Activated CD4-positive, CD25-positive, alpha-beta regulatory T cell treated with anti-CD3 and anti-CD28 coated beads, Interleukin-2, amount 50 U/mL, for 72 hours (primary cell): Measurements from ENCODE around the gene BSPRY.
"Not testable (repeated sequence)": the region's sequence is repeated elsewhere in the genome, so short reads cannot be mapped to it uniquely, and the experiment has no call there.

Experiments used
- DNase-seq: peaks from one replicate; pipeline ENCODE4 v3.0.0; 2021

The BSPRY gene

GRCh38 chr9:113341712-113342410 is 7.5 kb upstream of the BSPRY start:
- no peak for DNase-seq

- no peak for DNase-seq
Measured at GRCh38 chr9:113343732-113344231, 5.6 kb upstream of the BSPRY start.

GRCh38 chr9:113345190-113345589 is 4.2 kb upstream of the BSPRY start:
- DNase-seq = no peak

GRCh38 chr9:113345671-113346070 is 3.7 kb upstream of the BSPRY start:
- DNase-seq = no peak

- no peak for DNase-seq
Measured at GRCh38 chr9:113348437-113348836, 904 bp upstream of the BSPRY start.

GRCh38 chr9:113349066-113349444 is 286 bp upstream of the BSPRY start:
- no peak for DNase-seq

- no peak for DNase-seq
Measured at GRCh38 chr9:113350107-113350661, 843 bp downstream of the BSPRY start.

- DNase-seq = no peak
Measured at GRCh38 chr9:113350937-113351336, 1.6 kb downstream of the BSPRY start.

GRCh38 chr9:113352006-113352405 is 2.7 kb downstream of the BSPRY start:
- no peak for DNase-seq

- DNase-seq = no peak
Measured at GRCh38 chr9:113352411-113352810, 3.1 kb downstream of the BSPRY start.

GRCh38 chr9:113355040-113355596 is 5.8 kb downstream of the BSPRY start:
- no peak for DNase-seq

GRCh38 chr9:113356686-113357292 is 7.4 kb downstream of the BSPRY start:
- no peak for DNase-seq

- no peak for DNase-seq
Measured at GRCh38 chr9:113359385-113359784, 10.0 kb downstream of the BSPRY start.

GRCh38 chr9:113360242-113360842 is 11.0 kb downstream of the BSPRY start:
- no peak for DNase-seq

GRCh38 chr9:113361304-113362018 is 12.1 kb downstream of the BSPRY start:
- DNase-seq = no peak

GRCh38 chr9:113363336-113363735 is 14.0 kb downstream of the BSPRY start:
- no peak for DNase-seq

- no peak for DNase-seq
Measured at GRCh38 chr9:113364951-113365350, 15.6 kb downstream of the BSPRY start.

- not testable (repeated sequence) for DNase-seq
Measured at GRCh38 chr9:113365652-113366051, 16.3 kb downstream of the BSPRY start.

- DNase-seq = no peak
Measured at GRCh38 chr9:113368348-113368981, 19.1 kb downstream of the BSPRY start.

GRCh38 chr9:113368982-113369854 is 19.9 kb downstream of the BSPRY start:
- no peak for DNase-seq

- DNase-seq = no peak
Measured at GRCh38 chr9:113369855-113370140, 20.5 kb downstream of the BSPRY start.
